OCI-LY1 (cell line): ENCODE measurements around the gene CTSO.

Experiments
- EZH2 ChIP-seq: fragments of 200-600 bp; sonication (generic), shearing (Covaris generic); IDR thresholded peaks from 2 replicates; pipeline ENCODE4 v1.8.0; 2017; ENCODE audit warnings: borderline replicate concordance, mixed run types, mild to moderate bottlenecking, antibody characterized with exemption, low read length, moderate library complexity, mixed read lengths
- TF ChIP-seq, protein P1 (sequence below): fragments of 200-600 bp; sonication (generic), shearing (Covaris generic); IDR thresholded peaks from 2 replicates; pipeline ENCODE4 v1.5.1; 2017; ENCODE audit warnings: mild to moderate bottlenecking, antibody characterized with exemption, low read length, moderate library complexity, mixed read lengths

DNA sequence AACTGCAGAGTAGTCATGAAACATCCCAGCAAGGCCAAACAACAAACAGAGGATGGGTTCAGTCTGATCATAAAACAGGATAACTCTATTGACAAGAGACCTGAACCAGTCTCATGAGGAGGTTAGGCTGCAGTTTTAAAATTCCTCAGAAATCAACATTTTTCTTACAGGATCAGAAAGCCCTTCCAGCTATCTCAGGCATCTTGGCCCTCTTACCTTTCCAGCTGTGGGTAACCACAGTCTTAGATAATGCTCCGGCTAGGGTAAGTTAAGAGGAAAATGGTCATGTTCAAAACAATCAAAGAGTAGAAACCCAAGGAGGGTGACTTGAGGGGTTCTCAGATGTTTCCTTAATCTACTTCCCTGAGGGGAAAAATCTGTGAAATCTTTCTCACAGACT, 5.1 kb downstream of the CTSO start:
- TF ChIP-seq, protein P1, sequence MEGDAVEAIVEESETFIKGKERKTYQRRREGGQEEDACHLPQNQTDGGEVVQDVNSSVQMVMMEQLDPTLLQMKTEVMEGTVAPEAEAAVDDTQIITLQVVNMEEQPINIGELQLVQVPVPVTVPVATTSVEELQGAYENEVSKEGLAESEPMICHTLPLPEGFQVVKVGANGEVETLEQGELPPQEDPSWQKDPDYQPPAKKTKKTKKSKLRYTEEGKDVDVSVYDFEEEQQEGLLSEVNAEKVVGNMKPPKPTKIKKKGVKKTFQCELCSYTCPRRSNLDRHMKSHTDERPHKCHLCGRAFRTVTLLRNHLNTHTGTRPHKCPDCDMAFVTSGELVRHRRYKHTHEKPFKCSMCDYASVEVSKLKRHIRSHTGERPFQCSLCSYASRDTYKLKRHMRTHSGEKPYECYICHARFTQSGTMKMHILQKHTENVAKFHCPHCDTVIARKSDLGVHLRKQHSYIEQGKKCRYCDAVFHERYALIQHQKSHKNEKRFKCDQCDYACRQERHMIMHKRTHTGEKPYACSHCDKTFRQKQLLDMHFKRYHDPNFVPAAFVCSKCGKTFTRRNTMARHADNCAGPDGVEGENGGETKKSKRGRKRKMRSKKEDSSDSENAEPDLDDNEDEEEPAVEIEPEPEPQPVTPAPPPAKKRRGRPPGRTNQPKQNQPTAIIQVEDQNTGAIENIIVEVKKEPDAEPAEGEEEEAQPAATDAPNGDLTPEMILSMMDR: no peak
- no peak for TF ChIP-seq EZH2
